Activated CD8-positive, alpha-beta memory T cell treated with anti-CD3 and anti-CD28 coated beads, Interleukin-2, amount 10 ng/mL, durations not matched to agents 7 days and 5 days (primary cell): ENCODE data around the gene RIPOR2. TPM values are rescaled to one million over a fixed set of nuclear protein-coding genes. Genes with fewer than 3 reads are reported as not detected.
"Not testable (repeated sequence)": the region's sequence is repeated elsewhere in the genome, so short reads cannot be mapped to it uniquely, and the experiment has no call there.

Experiments
- ATAC-seq: fragments of 150-1000 bp; cut with Tn5 transposase; one replicate; pipeline ENCODE4 v1.10.0; 2021; ENCODE audit warnings: moderate library complexity
- CTCF ChIA-PET: fragments of 350-600 bp; sonication (Branson Sonifier 250); formaldehyde crosslinking; loops from one replicate; lab custom pipeline; 2021; ENCODE audit warnings: antibody characterized with exemption; lab: Charles Lee
- DNase-seq: peaks from one replicate; pipeline ENCODE4 v3.0.0-alpha.2; 2020
- H3K27ac Mint-ChIP-seq: one replicate; pipeline ENCODE4 v1.8.0; 2021; ENCODE audit warnings: mild to moderate bottlenecking, mixed read lengths
- H3K27me3 Mint-ChIP-seq: one replicate; pipeline ENCODE4 v1.8.0; 2021; ENCODE audit warnings: mixed read lengths
- H3K36me3 Mint-ChIP-seq: one replicate; pipeline ENCODE4 v1.8.0; 2021; ENCODE audit warnings: mild to moderate bottlenecking, mixed read lengths
- H3K4me1 Mint-ChIP-seq: one replicate; pipeline ENCODE4 v1.8.0; 2021; ENCODE audit warnings: mixed read lengths
- H3K4me3 Mint-ChIP-seq: one replicate; pipeline ENCODE4 v1.8.0; 2021; ENCODE audit warnings: mild to moderate bottlenecking, moderate library complexity, mixed read lengths
- H3K9me3 Mint-ChIP-seq: one replicate; pipeline ENCODE4 v1.8.0; 2022; ENCODE audit warnings: low read depth, mixed read lengths
- total RNA-seq, 2 experiments: library from RNA; stranded (reverse); gene quantifications; one replicate each; pipeline ENCODE4 v1.2.3, GENCODE V29; 2021

RIPOR2 gene
- total RNA-seq, 2 experiments from 2014 or later: 53.4 to 104 TPM

- Mint-ChIP-seq H3K4me1 (peaks cover 46% of the 10 kb centered on the region), H3K27me3 (no peaks in the 10 kb centered on the region), H3K36me3 (peaks cover 63% of the 10 kb centered on the region), H3K9me3 (no peaks in the 10 kb centered on the region), H3K4me3 (no peak overlapping the region), H3K27ac (no peak overlapping the region)
- no peak for DNase-seq
- no peak for ATAC-seq
- CTCF ChIA-PET: interaction anchor here (1.5 kb wide), 1 partner anchor 238 kb away, joined by 5 read pairs; no protein-coding TSS in a partner anchor
These were observed 155.6 kb downstream of the RIPOR2 start for GRCh38 chr6:24780206-24780605.

GRCh38 chr6:24779416-24780016, 156.2 kb downstream of the RIPOR2 start:
- Mint-ChIP-seq H3K27ac (no peak overlapping the region), H3K36me3 (peaks cover 61% of the 10 kb centered on the region), H3K9me3 (no peaks in the 10 kb centered on the region), H3K4me1 (peaks cover 46% of the 10 kb centered on the region), H3K4me3 (peak overlapping the region; percentile 23), H3K27me3 (no peaks in the 10 kb centered on the region)
- DNase-seq: no peak
- CTCF ChIA-PET: interaction anchor here (0.7 to 1.5 kb wide), 2 partner anchors 64 to 238 kb away, joined by 3 to 5 read pairs; no protein-coding TSS in a partner anchor
- no peak for ATAC-seq

- ATAC-seq: no peak
These were observed 156.9 kb downstream of the RIPOR2 start for GRCh38 chr6:24778878-24779277.

GRCh38 chr6:24778121-24778520, 157.6 kb downstream of the RIPOR2 start:
- Mint-ChIP-seq H3K9me3 (no peaks in the 10 kb centered on the region), H3K27ac (peak overlapping the region; percentile 15), H3K27me3 (no peaks in the 10 kb centered on the region), H3K36me3 (peaks cover 50% of the 10 kb centered on the region), H3K4me3 (peak overlapping the region; percentile 50), H3K4me1 (peaks cover 46% of the 10 kb centered on the region)
- ATAC-seq (no peak), DNase-seq (no peak)
- CTCF ChIA-PET: no interaction called here

More at GRCh38 chr6:24778878-24779277, 156.9 kb downstream of the RIPOR2 start:
- DNase-seq: no peak
- peaks cover 46% of the 10 kb centered on the region for H3K4me1 Mint-ChIP-seq
- H3K36me3 Mint-ChIP-seq: peaks cover 56% of the 10 kb centered on the region
- H3K27me3 Mint-ChIP-seq: no peaks in the 10 kb centered on the region
- no peaks in the 10 kb centered on the region for H3K9me3 Mint-ChIP-seq
- CTCF ChIA-PET: interaction anchor here (0.7 to 1.5 kb wide), 2 partner anchors 64 to 239 kb away, joined by 3 to 5 read pairs; no protein-coding TSS in a partner anchor
- H3K27ac Mint-ChIP-seq: peak overlapping the region; percentile 54
- no peak overlapping the region for H3K4me3 Mint-ChIP-seq

GRCh38 chr6:24777227-24777626, 158.5 kb downstream of the RIPOR2 start:
- peaks cover 44% of the 10 kb centered on the region for H3K36me3 Mint-ChIP-seq
- no peak for DNase-seq
- H3K9me3 Mint-ChIP-seq: no peaks in the 10 kb centered on the region
- H3K27me3 Mint-ChIP-seq: no peaks in the 10 kb centered on the region
- no peak for ATAC-seq
- H3K4me3 Mint-ChIP-seq: peak overlapping the region; percentile 96
- H3K27ac Mint-ChIP-seq: no peak overlapping the region
- CTCF ChIA-PET: interaction anchor here (2.9 kb wide), 1 partner anchor 79 kb away, joined by 9 read pairs; no protein-coding TSS in a partner anchor
- peaks cover 42% of the 10 kb centered on the region for H3K4me1 Mint-ChIP-seq

GRCh38 chr6:24775520-24776058, 160.2 kb downstream of the RIPOR2 start:
- Mint-ChIP-seq H3K36me3 (peaks cover 32% of the 10 kb centered on the region), H3K4me1 (peaks cover 33% of the 10 kb centered on the region), H3K9me3 (no peaks in the 10 kb centered on the region), H3K4me3 (peak overlapping the region; percentile 96), H3K27ac (peak overlapping the region; percentile 100), H3K27me3 (no peaks in the 10 kb centered on the region)
- CTCF ChIA-PET: interaction anchor here (0.7 to 2.9 kb wide), 8 partner anchors 10 to 295 kb away, joined by 3 to 9 read pairs (median 4); no protein-coding TSS in a partner anchor
- peak; percentile 1 for ATAC-seq
- peak; percentile 46 for DNase-seq

GRCh38 chr6:24774696-24775519, 160.9 kb downstream of the RIPOR2 start, which contains the start of gene GMNN:
Gene GMNN, plus strand, starts transcription at chr6:24774937. Its CDS starts 2,310 bp downstream, at chr6:24777247.
- H3K36me3 Mint-ChIP-seq: peaks cover 26% of the 10 kb centered on the region
- CTCF ChIA-PET: interaction anchor here (0.7 to 2.9 kb wide), 10 partner anchors 11 to 296 kb away, joined by 3 to 9 read pairs (median 4); no protein-coding TSS in a partner anchor
- H3K27ac Mint-ChIP-seq: peak within 1 kb of the TSS; percentile 100
- peaks cover 27% of the 10 kb centered on the region for H3K4me1 Mint-ChIP-seq
- peak within 1 kb of the TSS; percentile 96 for H3K4me3 Mint-ChIP-seq
- ATAC-seq (peak; percentile 96), DNase-seq (peak; percentile 99)
- no peaks in the 10 kb centered on the region for H3K9me3 Mint-ChIP-seq
- H3K27me3 Mint-ChIP-seq: no peaks in the 10 kb centered on the region

- DNase-seq: no peak
- Mint-ChIP-seq H3K27ac (no peak overlapping the region), H3K4me1 (peaks cover 8% of the 10 kb centered on the region), H3K4me3 (no peak overlapping the region), H3K27me3 (no peaks in the 10 kb centered on the region), H3K36me3 (no peaks in the 10 kb centered on the region), H3K9me3 (no peaks in the 10 kb centered on the region)
- no peak for ATAC-seq
- CTCF ChIA-PET: interaction anchor here (5.6 kb wide), 1 partner anchor 185 kb away, joined by 46 read pairs; no protein-coding TSS in a partner anchor
These were observed 167.4 kb downstream of the RIPOR2 start for GRCh38 chr6:24768361-24768760.

- Mint-ChIP-seq H3K36me3 (no peaks in the 10 kb centered on the region), H3K4me1 (peaks cover 9% of the 10 kb centered on the region), H3K27me3 (no peaks in the 10 kb centered on the region), H3K4me3 (no peak overlapping the region), H3K27ac (no peak overlapping the region), H3K9me3 (no peaks in the 10 kb centered on the region)
- CTCF ChIA-PET: interaction anchor here (0.7 to 5.6 kb wide), 7 partner anchors 62 to 336 kb away, joined by 3 to 46 read pairs (median 4); no protein-coding TSS in a partner anchor
- ATAC-seq: peak; percentile 57
- DNase-seq: no peak
These were observed 168.9 kb downstream of the RIPOR2 start for GRCh38 chr6:24766680-24767462.

GRCh38 chr6:24765968-24766367, 169.8 kb downstream of the RIPOR2 start:
- CTCF ChIA-PET: interaction anchor here (1.2 to 5.6 kb wide), 3 partner anchors 183 to 194 kb away, joined by 4 to 46 read pairs (median 4); no protein-coding TSS in a partner anchor
- peaks cover 13% of the 10 kb centered on the region for H3K4me1 Mint-ChIP-seq
- not testable (repeated sequence) for H3K4me3 Mint-ChIP-seq, DNase-seq, H3K27me3 Mint-ChIP-seq, H3K9me3 Mint-ChIP-seq, H3K27ac Mint-ChIP-seq, H3K36me3 Mint-ChIP-seq, ATAC-seq

- not testable (repeated sequence) for H3K27me3 Mint-ChIP-seq, H3K9me3 Mint-ChIP-seq, H3K36me3 Mint-ChIP-seq, H3K4me3 Mint-ChIP-seq, DNase-seq, H3K27ac Mint-ChIP-seq, ATAC-seq
- peaks cover 13% of the 10 kb centered on the region for H3K4me1 Mint-ChIP-seq
- CTCF ChIA-PET: interaction anchor here (1.0 to 5.6 kb wide), 2 partner anchors 43 to 182 kb away, joined by 4 to 46 read pairs; no protein-coding TSS in a partner anchor
These were observed 170.6 kb downstream of the RIPOR2 start for GRCh38 chr6:24764833-24765828.
